Neutrophil (primary cell): Measurements from ENCODE around the gene CREB5.

Source experiments
- H3K27ac ChIP-seq: fragments of 200-600 bp; sonication (generic); 2 replicates; pipeline ENCODE4 v1.5.1; 2016; ENCODE audit warnings: mild to moderate bottlenecking, moderate library complexity
- H3K27me3 ChIP-seq: fragments of 200-600 bp; sonication (generic); 2 replicates; pipeline ENCODE4 v1.6.0; 2016; ENCODE audit warnings: mild to moderate bottlenecking
- H3K36me3 ChIP-seq: fragments of 200-600 bp; sonication (generic); 2 replicates; pipeline ENCODE4 v1.5.1; 2017
- H3K4me1 ChIP-seq, 2 experiments: fragments of 200-600 bp in 1 of 2; sonication (generic) in 1 of 2; 1 replicate in 1 of 2; 2 replicates in 1 of 2; pipeline versions ENCODE4 v1.5.1 to v1.6.1; 2013 to 2016; ENCODE audit warnings: low read depth in 1 of 2, low read length in 1 of 2, mild to moderate bottlenecking in 1 of 2, moderate library complexity in 1 of 2; ENCODE audit not compliant: control insufficient read depth in 1 of 2, insufficient read depth in 1 of 2
- H3K4me3 ChIP-seq, 2 experiments: fragments of 200-600 bp in 1 of 2; sonication (generic) in 1 of 2; 1 replicate in 1 of 2; 2 replicates in 1 of 2; pipeline ENCODE4 v1.5.1; 2013 to 2016; ENCODE audit warnings: low read depth in 1 of 2, low read length in 1 of 2, mild to moderate bottlenecking in 1 of 2, moderate library complexity in 1 of 2
- H3K9me3 ChIP-seq: fragments of 200-600 bp; sonication (generic); 2 replicates; pipeline ENCODE4 v1.5.1; 2016
- TF ChIP-seq, protein P1 (sequence below): fragments of 200-600 bp; sonication (generic); IDR thresholded peaks from 2 replicates; pipeline ENCODE4 v1.5.1; 2016; ENCODE audit warnings: antibody characterized with exemption

The CREB5 gene

DNA sequence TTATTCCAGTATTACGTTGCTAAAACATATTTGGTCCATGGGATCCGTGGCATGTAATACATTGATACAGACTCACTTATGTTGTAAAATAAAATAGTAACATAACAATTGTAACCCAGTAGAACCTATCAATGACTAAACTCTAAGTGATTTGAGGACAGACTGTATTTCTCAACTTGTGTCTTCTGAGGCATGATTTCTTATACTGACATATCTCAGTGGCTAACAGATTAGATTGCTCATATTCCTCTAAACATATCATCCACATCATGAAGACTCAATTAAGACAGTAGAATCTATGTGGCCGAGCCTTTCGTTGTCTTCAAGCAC is 72.3 kb downstream of the CREB5 start:
- no peaks in the 10 kb centered on the region for H3K36me3 ChIP-seq
- H3K4me1 ChIP-seq = no peaks in the 10 kb centered on the region
- H3K27ac ChIP-seq = no peak overlapping the region
- no peak overlapping the region for H3K4me3 ChIP-seq
- H3K27me3 ChIP-seq = peaks cover 30% of the 10 kb centered on the region
- H3K9me3 ChIP-seq = no peaks in the 10 kb centered on the region
- TF ChIP-seq, protein P1, sequence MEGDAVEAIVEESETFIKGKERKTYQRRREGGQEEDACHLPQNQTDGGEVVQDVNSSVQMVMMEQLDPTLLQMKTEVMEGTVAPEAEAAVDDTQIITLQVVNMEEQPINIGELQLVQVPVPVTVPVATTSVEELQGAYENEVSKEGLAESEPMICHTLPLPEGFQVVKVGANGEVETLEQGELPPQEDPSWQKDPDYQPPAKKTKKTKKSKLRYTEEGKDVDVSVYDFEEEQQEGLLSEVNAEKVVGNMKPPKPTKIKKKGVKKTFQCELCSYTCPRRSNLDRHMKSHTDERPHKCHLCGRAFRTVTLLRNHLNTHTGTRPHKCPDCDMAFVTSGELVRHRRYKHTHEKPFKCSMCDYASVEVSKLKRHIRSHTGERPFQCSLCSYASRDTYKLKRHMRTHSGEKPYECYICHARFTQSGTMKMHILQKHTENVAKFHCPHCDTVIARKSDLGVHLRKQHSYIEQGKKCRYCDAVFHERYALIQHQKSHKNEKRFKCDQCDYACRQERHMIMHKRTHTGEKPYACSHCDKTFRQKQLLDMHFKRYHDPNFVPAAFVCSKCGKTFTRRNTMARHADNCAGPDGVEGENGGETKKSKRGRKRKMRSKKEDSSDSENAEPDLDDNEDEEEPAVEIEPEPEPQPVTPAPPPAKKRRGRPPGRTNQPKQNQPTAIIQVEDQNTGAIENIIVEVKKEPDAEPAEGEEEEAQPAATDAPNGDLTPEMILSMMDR = no peak

DNA sequence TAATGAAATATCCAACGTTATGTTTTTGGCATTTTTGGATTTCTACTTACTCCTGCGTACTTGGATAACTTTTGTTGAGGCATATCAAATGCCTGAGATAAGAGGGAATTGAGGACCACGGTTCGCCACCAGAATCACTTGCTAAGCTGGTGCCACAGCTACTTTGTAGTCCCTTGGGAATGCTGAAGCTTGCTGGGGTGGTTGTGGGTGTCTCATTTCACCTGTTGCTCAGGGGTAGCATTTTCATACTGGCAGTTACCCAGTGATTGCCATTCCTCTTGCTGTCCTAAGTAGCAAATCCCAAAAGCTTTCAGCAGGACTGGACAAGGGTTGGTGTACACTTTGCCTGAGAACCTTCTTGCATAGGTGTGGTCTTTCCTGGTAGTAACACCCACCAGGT is 75.2 kb downstream of the CREB5 start:
- Histone ChIP-seq H3K9me3 (no peaks in the 10 kb centered on the region), H3K36me3 (no peaks in the 10 kb centered on the region), H3K4me1 (no peaks in the 10 kb centered on the region), H3K4me3 (no peak overlapping the region), H3K27me3 (peaks cover 10% of the 10 kb centered on the region), H3K27ac (no peak overlapping the region)
- TF ChIP-seq, protein P1 = no peak

GRCh38 chr7:28488061-28488791 is 75.9 kb downstream of the CREB5 start:
- TF ChIP-seq, protein P1 = no peak
- no peaks in the 10 kb centered on the region for H3K9me3 ChIP-seq
- H3K36me3 ChIP-seq = no peaks in the 10 kb centered on the region
- no peaks in the 10 kb centered on the region for H3K4me1 ChIP-seq
- no peak overlapping the region for H3K27ac ChIP-seq
- H3K4me3 ChIP-seq = no peak overlapping the region
- peaks cover 4% of the 10 kb centered on the region for H3K27me3 ChIP-seq

DNA sequence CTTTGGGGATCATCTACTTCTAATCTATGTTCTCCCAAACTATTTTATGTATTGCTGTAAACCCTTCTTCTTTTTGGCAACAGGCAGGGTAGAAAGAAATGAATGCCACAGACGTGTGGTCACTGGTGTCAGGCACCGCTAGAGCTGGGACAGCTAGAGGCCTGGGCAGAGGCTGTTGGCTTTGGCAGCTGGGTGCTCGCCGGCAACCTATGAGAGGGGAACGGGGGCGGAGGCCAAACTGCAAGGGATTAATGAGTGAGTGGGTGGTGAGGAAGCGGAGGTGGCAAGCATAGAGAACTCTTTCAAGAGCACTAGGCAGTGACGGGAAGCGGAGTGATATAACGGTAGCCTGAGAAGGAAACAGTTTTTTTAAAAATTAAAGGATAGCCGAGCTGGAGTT is 78.5 kb downstream of the CREB5 start:
- H3K4me3 ChIP-seq = no peak overlapping the region
- no peaks in the 10 kb centered on the region for H3K4me1 ChIP-seq
- no peaks in the 10 kb centered on the region for H3K36me3 ChIP-seq
- no peak overlapping the region for H3K27ac ChIP-seq
- no peaks in the 10 kb centered on the region for H3K9me3 ChIP-seq
- H3K27me3 ChIP-seq = no peaks in the 10 kb centered on the region
- TF ChIP-seq, protein P1 = no peak

DNA sequence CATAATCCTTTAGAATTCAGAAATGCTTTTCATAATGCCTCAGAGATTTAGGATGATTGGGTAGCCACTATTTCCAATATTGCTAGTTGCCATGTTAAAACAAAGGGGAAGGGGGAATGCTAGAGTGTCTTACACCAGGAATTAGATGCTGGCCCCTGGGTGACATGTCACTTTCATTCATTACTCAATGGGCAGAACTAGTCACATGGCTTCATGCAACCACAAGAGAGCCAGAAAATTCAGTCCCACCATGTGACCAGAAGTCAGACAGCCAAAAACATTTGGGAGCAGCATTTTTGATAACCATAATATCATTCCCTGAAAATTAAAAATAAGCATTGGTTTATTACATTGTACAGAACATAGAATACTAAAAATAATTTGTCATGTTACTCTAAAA is 81.2 kb downstream of the CREB5 start:
- Histone ChIP-seq H3K27ac (no peak overlapping the region), H3K4me1 (no peaks in the 10 kb centered on the region), H3K36me3 (no peaks in the 10 kb centered on the region), H3K27me3 (no peaks in the 10 kb centered on the region), H3K4me3 (no peak overlapping the region), H3K9me3 (no peaks in the 10 kb centered on the region)
- TF ChIP-seq, protein P1 = no peak
